ENCODE data around the gene CBR3.
"Not testable (repeated sequence)": the region's sequence is repeated elsewhere in the genome, so short reads cannot be mapped to it uniquely, and the experiment has no call there.

Gene CBR3

DNA sequence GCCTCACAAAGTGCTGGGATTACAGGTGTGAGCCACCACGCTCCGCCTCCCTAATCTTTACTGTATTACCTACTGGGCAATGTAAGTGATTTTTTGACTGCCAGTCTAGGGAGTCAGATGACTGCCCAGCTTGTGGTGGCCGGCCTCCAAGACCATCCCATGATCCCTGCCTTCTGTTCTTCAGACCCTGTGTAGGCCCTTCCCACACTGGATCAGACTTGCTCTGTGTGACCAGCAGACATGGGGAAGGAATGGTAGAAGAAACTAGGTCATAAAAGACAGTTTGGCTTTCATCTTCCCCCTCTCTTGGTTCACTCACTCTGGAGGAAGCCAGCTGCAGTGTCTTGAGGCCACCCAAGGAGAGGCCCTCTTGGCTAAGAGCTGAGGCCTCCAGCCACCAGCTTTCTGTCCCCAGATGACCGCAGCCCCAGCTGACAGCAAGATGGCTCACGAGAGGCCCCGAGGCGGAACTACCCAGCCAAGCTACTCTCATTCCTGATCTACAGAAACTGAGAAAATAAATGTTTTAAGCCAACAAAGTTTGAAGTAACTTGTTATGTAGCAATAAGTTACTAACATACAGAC is 14.5 kb upstream of the CBR3 start:
- DNase-seq, result no peak

DNA sequence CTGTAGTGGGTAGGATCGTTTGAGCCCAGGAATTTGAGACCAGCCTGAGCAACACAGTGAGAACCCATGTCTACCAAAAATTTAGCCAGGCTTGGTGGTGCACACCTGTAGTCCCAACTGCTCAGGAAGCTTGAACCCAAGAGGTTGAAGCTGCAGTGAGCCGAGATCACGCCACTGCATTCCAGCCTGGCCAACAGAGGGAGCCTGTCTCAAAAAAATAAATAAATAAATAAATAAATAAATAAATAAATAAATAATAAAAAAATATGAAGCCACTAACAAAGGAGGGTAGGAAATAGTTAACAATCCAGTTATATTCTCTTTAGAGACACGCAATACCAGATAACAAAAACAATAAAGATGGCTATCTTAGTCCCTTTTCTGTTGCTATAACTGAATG is 11.9 kb upstream of the CBR3 start:
- DNase-seq, result no peak

DNA sequence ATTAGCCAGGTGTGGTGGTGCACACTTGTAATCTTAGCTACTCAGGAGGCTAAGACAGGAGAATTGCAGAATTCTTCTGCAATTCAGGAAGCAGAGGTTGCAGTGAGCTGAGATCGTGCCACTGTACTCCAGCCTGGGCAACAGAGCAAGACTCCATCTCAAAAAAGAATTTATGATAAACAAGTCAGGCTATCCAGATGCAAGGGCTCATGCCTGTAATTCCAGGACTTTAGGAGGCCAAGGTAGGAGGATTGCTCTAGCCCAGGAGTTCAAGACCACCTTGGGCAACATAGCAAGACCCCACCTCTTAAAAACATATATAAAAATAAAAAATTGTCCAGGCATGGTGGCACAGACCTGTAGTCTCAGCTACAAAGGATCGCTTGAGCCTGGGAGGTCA is 10.5 kb upstream of the CBR3 start:
- no peak for DNase-seq

DNA sequence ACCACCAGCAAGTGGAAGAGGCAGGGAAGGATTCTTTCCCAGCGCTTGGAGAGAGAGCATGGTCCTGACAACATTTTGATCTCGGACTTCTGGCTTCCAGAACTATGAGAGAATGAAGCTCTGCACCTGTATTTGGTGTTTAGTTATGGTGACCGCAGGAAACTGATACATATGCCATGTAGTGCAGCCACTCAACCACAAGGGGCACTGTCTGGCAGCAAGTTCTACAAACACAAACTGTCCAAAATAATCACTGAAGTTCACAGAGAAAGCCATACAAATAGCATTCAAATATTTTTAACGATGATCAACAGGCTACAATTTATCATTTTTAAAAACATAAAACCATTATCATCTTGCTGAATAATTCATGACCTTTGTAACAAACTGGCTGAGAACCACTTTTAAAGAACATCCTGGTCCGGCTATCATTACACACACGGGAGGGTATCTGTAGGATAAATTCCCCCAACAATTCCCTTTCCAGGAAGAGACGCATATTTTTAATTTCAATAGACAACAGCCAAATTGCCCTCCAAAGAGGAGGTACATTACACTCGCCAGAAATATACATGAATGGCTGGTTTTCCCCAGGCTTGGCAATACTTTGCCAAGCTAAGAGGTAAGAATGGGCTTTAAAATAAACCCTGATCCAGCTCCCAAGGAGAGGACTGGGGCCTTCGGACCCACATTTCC is 9.2 kb upstream of the CBR3 start:
- peak; percentile 61 to 64 for DNase-seq

DNA sequence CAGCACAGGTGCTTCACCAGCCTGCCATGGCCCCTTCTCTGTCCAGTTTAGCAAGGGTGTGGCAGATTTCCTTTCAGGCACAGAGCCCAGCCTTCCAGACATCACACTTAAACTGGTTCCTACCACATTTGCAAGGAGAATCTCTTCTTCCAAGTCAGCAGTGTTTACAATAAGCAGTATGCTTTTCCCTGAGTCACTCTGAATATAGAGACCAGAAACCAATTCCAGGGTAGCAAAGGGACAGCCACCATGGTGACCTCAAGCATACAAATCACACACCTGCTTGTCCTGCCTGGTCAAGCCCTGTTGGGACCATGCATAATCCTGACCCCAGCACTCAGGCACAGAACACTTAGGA is 8.7 kb upstream of the CBR3 start:
- no peak for DNase-seq

DNA sequence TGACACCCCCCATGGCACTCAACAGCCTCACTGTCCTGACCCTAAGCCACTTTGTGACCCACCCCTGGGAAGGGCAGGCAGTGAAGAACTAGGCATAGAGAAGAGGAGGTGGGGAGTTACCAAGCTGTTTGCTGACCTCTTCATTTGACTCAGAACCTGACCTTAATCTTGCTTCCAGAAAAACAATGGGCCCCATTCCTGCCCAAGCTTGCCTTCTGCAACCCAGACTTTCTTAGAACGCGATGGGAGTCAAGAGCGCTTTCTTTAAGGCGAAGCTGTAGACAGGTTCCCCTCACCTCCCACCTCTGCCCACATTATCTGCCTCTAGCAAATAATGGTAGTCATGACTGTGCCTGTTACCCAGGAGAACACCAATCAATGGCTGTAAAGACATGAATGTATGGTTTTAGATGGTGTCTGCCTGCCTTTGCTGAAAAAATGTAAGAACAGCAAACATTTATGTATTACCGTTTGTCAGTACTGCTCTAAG is 8.2 kb upstream of the CBR3 start:
- no peak for DNase-seq

DNA sequence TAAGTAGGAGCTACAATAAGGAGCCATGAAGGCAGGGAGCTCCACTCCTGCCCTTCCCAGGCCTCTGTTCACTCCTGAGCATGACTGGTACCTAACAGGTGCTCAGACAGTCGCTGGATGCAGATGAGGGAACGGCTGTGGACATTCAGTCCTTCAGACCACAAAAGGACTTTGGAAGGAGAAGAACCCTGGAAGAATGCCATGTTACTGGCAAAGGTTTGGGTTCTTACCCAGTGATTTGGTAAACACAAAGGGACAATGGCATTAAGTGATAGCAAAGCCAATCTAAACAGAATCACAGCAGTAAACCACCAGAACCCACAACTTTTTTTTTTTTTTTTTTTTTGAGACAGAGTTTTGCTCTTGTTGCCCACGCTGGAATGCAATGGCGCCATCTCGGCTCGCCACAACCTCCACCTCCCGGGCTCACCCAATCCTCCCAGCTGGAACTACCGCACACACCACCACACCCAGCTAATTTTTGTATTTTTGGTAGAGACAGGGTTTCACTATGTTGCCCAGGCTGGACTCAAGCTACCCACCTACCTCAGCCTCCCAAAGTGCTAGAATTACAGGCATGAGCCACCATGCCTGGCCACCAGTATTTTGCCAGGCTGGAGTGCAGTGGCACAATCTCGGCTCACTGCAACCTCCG is 7.5 kb upstream of the CBR3 start:
- no peak for DNase-seq

DNA sequence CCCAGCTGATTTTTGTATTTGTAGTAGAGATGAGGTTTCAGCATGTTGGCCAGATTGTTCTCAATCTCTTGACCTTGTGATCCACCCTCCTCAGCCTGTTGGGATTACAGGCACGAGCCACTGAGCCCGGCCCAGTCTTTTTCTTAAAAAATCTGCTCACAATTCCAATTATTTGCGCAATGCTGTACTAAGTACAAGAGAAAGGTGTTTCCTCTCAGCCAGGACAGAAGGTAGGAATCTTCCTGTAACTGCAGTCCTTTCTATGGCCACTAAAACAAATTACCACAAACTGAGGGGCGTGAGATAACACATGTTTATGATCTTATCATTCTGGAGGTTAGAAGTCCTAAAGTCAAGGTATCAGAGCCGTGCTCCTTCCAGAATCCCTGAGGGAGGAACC is 6.9 kb upstream of the CBR3 start:
- DNase-seq, result no peak

DNA sequence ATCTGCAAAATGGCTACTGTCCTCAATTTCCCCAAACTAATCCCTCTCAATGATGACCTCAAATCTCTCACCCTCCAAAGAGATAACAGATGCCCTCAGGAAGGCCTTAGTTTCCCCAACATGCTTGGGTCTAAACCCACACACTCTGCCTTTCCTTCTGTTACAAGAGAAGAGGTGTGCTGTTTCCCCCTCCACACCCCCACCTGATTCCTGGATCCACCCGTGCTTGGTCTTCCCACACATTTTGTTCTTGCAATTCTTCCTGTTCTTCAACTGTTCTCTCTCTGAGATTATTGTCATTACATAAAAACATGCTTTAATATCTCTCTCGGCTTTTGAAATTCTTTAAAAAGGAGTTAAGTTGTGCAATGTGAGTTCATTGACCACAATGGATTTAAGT is 5.7 kb upstream of the CBR3 start:
- DNase-seq, result no peak

DNA sequence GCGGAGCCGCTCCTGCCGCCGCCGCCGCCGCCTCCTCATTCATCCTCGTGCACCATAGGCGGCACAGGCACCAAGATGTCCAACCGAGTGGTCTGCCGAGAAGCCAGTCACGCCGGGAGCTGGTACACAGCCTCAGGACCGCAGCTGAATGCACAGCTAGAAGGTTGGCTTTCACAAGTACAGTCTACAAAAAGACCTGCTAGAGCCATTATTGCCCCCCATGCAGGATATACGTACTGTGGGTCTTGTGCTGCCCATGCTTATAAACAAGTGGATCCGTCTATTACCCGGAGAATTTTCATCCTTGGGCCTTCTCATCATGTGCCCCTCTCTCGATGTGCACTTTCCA is 4.5 kb upstream of the CBR3 start:
- not testable (repeated sequence) for DNase-seq

DNA sequence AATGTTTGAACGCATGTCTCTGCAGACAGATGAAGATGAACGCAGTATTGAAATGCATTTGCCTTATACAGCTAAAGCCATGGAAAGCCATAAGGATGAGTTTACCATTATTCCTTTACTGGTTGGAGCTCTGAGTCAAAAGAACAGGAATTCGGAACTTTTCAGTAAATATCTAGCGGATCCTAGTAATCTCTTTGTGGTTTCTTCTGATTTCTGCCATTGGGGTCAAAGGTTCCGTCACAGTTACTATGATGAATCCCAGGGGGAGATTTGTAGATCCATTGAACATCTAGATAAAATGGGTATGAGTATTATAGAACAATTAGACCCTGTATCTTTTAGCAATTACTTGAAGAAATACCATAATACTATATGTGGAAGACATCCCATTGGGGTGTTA is 4.0 kb upstream of the CBR3 start:
- DNase-seq, result not testable (repeated sequence)

DNA sequence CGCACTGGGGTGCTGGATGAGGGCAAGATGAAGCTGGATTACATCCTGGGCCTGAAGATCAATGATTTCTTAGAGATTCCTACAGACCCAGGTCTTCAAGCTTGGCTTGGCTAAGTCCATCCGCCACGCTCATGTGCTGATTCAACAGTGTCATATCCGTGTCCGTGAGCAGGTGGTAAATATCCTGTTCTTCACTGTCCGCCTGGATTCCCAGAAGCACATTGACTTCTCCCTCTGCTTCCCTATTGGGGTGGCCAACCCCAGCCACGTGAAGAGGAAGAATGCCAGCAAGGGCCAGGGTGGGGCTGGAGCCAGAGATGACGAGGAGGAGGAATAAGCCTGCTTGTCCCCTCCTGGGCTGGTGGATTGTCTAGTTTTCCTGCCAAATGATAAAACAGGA is 2.2 kb upstream of the CBR3 start:
- no peak for DNase-seq

DNA sequence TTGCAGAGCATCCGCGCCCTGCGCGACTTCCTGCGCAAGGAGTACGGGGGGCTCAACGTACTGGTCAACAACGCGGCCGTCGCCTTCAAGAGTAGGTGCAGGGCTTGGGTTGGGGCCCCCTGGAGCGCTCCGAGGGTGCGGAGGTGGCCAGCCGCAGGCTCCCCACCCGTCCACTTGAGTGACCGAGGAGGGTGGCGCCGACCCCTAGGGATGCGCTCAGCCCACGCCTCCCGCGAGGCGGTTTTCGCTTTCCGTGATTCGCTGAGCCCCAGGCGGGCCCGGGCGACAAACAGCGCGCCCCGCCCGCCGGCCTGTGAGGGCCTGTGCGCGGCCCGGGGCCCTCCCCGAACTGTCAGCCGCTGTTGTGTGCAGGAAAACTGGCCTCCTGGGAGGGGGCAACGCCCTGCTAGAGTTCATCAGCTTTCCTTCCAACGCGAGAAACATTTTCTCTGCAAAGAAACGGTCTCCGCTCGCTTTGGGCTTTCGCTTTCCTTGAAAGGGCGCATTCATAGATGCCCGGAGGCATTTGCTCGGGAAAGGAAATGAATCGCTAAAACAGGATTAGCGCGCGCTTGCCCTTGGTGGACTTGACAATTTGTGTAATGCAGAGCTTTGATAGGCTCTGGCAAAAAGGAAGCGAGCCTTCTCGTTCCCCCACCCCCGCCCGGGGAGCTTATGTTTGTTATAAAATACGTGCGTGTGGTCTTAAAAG is 668 bp downstream of the CBR3 start:
- peak; percentile 53 to 71 for DNase-seq

DNA sequence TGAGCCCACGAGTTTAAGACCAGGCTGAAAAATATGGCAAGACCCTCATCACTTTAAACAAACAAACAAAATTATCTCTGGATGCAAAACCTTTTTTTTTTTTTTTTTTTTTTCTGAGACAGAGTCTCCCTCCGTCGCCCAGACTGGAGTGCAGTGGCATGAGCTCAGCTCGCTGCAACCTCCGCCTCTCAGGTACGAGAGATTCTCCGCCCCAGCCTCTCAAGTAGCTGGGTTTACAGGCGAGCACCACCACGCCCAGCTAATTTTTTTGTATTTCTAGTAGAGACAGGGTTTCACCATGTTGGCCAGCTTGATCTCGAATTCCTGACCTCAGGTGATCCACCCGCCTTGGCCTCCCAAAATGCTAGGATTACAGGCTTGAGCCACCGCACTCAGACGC is 4.9 kb downstream of the CBR3 start:
- DNase-seq, result not testable (repeated sequence)

DNA sequence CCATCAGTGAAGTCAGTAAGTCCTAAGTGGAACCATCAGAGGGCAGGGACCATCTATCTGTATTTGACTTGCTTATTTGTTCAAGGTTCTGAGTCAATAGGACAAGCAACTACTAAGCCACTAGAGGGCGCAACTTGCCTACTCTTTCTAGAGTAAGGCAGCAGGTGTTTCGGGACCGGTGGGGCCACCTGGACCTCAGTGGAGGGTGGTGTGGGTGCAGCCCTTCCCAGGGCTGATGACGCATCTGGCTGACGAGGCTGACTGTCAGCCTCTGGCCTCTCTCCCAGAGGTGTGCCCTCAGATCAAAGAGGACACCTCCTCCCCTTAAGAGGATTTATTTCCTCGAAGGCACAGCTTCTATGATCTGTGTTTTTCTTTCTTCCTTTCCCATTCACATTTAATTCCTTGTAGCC is 6.6 kb downstream of the CBR3 start:
- DNase-seq, result peak; percentile 76 to 86

DNA sequence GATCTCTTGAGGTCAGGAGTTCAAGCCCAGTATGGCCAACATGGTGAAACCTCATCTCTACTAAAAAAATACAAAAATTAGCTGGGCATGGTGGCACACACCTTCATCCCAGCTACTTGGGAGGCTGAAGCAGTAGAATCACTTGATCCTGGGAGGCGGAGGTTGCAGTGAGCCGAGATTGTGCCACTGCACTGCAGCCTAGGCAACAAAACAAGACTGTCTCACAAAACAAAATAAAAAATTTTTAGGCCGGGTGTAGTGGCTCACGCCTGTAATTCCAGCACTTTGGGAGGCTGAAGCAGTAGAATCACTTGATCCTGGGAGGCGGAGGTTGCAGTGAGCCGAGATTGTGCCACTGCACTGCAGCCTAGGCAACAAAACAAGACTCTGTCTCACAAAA is 9.4 kb downstream of the CBR3 start:
- not testable (repeated sequence) for DNase-seq

DNA sequence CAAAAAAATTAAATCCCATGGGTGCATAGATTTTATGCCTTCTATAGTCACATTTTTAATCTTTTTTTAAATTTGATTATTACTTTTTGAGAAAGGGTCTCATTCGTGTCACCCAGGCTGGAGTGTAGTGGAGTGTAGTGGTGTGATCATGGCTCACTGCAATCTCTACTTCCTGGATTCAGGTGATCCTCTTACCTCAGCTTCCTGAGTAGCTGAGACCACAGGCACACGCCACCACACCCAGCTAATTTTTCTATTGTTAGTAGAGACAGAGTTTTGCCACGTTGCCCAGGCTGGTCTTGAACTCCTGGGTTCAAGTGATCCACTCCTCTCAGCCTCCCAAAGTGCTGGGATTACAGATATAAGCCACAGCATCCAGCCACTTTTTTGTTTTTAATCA is 10.4 kb downstream of the CBR3 start:
- DNase-seq, result no peak

DNA sequence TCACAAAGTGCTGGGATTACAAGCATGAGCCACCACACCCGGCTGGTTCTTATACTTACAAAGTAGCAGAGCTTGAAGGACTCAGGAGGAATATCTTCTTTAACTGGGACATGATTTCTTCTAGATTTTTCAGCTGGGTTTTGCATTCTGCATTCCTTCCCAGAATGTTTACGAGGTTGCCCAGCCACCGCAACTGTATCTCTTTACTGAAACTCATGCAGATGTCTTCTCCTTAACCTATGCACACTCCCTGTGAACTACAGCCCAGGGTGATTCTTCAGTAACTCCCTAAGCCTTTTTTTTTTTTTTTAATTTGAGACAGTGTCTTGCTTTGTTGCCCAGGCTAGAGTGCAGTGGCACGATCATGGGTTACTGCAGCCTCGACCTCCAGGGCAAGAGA is 13.0 kb downstream of the CBR3 start:
- DNase-seq, result no peak

DNA sequence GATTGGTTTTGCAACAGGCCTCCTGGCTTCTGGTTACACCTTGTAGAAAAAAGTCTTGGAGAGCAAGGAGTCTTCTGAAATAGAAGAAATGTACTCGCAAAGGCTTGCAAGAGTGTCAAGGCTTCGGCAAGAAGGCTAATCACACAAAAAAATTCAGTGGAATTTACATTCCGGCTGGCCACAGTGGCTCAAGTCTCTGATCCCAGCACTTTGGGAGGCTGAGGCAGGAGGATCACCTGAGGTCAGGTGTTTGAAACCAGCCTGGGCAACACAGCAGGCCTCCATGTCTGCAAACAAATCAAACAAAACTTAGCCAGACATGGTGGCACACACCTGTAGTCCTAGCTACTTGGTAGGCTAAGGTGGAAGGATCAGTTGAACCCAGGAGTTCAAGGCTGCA is 14.0 kb downstream of the CBR3 start:
- no peak for DNase-seq

DNA sequence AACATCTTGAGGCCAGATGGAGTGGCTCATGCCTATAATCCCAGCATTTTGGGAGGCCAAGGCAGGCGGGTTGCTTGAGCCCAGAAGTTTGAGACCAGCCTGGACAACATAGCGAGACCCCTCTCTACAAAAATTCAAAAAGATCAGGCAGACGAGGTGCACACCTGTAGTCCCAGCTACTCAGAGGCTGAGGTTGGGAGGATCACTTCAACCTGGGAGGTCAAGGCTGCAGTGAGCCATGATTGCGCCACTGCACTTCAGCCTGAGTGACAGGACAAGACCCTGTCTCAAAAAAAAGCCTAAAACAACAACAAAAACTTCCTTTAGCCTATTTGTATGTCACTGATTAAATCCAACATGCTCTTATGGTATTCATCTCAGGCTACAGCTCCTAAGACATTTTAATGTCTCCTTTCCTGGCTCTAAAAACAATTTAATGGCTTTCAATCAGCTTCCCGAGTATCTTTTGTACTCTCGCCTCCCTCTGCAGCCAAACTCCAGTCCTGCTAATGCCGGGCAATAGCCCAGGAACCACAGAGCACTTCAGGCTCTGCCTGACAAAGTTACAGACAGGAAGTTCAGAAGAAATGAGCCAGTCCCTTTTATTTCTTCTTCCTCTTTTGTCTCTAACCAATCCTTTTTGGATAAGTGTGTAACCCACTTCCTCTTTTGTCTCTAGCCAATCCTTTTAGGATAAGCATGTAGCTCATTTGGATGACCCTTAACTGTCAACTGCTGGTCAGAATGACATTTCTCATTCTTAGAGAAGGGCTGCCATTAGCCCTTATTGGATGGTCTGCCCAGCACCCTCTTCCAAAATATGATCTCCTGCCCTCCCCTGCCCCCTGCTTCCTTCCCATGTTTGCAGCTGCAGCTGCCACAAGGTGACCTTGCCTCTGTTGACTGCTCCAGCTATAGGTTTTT is 15.2 kb downstream of the CBR3 start:
- DNase-seq, result no peak

DNA sequence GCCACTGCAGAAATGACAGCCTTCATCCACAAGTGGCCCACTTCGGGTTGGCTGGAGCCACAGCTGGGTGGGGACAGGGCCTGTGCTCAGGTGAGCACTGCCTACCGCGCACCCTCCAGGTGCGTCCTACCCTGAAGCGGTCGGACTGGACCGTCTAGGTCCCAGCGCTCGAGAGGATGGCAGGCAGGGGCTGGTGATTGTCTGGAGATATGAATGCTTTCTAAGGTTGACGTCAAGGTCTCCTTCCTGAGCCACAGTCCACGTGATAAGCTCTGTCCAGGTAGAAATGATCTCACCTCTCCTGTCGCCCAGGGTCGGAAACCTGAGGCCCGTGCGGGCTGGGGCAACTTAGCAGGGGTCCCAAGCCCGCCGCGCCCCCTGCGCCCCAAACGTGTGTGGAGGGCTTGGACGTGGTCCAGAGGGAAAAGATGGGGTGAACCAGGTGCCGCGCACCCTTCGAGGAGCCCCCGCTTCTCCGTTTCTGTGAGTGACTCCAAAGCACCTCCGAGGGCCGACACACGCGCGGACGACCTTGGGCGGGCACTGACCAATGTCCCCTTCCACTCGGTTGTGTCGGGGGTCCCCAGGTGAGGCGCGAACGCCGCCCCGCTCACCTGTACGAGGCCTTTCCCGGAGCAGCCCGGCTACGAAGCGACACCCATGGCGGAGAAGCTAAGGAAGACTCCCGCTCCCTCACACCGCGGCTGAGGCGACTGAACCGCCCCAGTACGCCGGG is 20.9 kb downstream of the CBR3 start:
- DNase-seq, result no peak

DNA sequence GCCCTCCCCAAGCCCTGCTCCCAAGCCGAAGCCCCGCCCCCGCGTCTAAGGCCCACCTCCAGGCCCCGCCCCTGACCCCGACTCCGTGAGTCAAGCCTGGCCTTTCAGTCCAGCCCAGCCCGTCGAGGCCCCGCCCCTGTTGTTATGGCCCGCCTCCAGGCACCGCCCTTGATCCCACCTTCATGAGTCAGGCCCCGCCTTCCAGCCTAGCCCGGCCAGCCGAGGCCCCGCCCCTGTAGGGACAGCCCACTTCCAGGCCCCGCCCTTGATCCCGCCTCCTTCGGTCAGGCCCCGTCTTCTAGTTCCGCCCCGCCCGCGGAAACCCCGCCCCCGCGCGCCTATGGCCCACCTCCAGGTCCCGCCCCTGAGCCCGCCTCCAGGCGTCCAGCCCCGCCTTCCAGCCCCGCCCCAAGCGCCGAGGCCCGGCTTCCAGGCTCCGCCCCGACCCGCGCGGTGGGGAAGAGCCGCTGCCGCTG is 21.5 kb downstream of the CBR3 start:
- peak; percentile 100 for DNase-seq

Data from stimulated activated CD4-positive, alpha-beta T cell treated with anti-CD3 and anti-CD28 coated beads, Interleukin-2, amount 100 ng/mL, for 24 hours (primary cell).